ENCODE results near the gene HMGCL.
"Not testable (repeated sequence)": the region's sequence is repeated elsewhere in the genome, so short reads cannot be mapped to it uniquely, and the experiment has no call there.

The HMGCL gene

GRCh38 chr1:23784846-23785245 is 40.4 kb downstream of the HMGCL start:
- no CpG with 5 or more reads among the region's 4 CpGs for WGBS (ENCODE audit: extremely low coverage, insufficient coverage, low lambda C conversion rate)
- no peaks in the 10 kb centered on the region for H3K4me1 ChIP-seq (ENCODE audit: control insufficient read depth, low read depth, low read length)
- H2BK15ac ChIP-seq (replicated peaks; ENCODE audit: low read depth): no peak overlapping the region
- peaks cover 3% of the 10 kb centered on the region for H3K79me1 ChIP-seq (ENCODE audit: low read length)
- H3K36me3 ChIP-seq (ENCODE audit: control insufficient read depth, insufficient read depth, low read length): peaks cover 9% of the 10 kb centered on the region
- H3K9ac ChIP-seq (ENCODE audit: low read length): no peak overlapping the region
- H4K8ac ChIP-seq (ENCODE audit: low read depth, low read length): no peak overlapping the region
- H3K4me3 ChIP-seq (ENCODE audit: low read length): no peak overlapping the region
- H3K27me3 ChIP-seq (ENCODE audit: insufficient read depth, low read length, poor library complexity): no peaks in the 10 kb centered on the region
- DNase-seq: no peak
- no peak overlapping the region for H3K4ac ChIP-seq (ENCODE audit: low read depth, low read length)
- no peak overlapping the region for H3K27ac ChIP-seq (ENCODE audit: low read depth, low read length)
- no peak overlapping the region for H3K23ac ChIP-seq (ENCODE audit: low read length)
- H3K79me2 ChIP-seq (ENCODE audit: control insufficient read depth, insufficient read depth, low read length): peaks cover 3% of the 10 kb centered on the region
- no peak overlapping the region for H3K56ac ChIP-seq (ENCODE audit: low read length)
- no peak overlapping the region for H3K18ac ChIP-seq (ENCODE audit: low read length)
- H2BK120ac ChIP-seq (ENCODE audit: low read depth, low read length): no peak overlapping the region
- H2AK5ac ChIP-seq (ENCODE audit: low read length): no peak overlapping the region
- H4K5ac ChIP-seq (ENCODE audit: low read length): no peak overlapping the region
- no peak overlapping the region for H2BK5ac ChIP-seq (ENCODE audit: low read length)
- no peak overlapping the region for H3K4me2 ChIP-seq (ENCODE audit: low read length)

GRCh38 chr1:23783141-23783540 is 42.1 kb downstream of the HMGCL start:
- H3K36me3 ChIP-seq (ENCODE audit: control insufficient read depth, insufficient read depth, low read length); H3K23ac ChIP-seq (ENCODE audit: low read length): not testable (repeated sequence)
- WGBS (ENCODE audit: extremely low coverage, insufficient coverage, low lambda C conversion rate): no CpG with 5 or more reads among the region's 11 CpGs

GRCh38 chr1:23779826-23780371 is 45.3 kb downstream of the HMGCL start:
- Histone ChIP-seq H4K5ac (ENCODE audit: low read length) (no peak overlapping the region), H3K4me3 (ENCODE audit: low read length) (no peak overlapping the region), H3K27me3 (ENCODE audit: insufficient read depth, low read length, poor library complexity) (no peaks in the 10 kb centered on the region), H2AK5ac (ENCODE audit: low read length) (no peak overlapping the region), H3K79me1 (ENCODE audit: low read length) (peaks cover 14% of the 10 kb centered on the region), H2BK15ac (replicated peaks; ENCODE audit: low read depth) (no peak overlapping the region), H3K79me2 (ENCODE audit: control insufficient read depth, insufficient read depth, low read length) (peaks cover 15% of the 10 kb centered on the region), H3K27ac (ENCODE audit: low read depth, low read length) (no peak overlapping the region), H4K8ac (ENCODE audit: low read depth, low read length) (no peak overlapping the region), H3K4ac (ENCODE audit: low read depth, low read length) (no peak overlapping the region), H3K36me3 (ENCODE audit: control insufficient read depth, insufficient read depth, low read length) (peaks cover under 1% of the 10 kb centered on the region), H2BK120ac (ENCODE audit: low read depth, low read length) (no peak overlapping the region), H3K56ac (ENCODE audit: low read length) (no peak overlapping the region), H3K18ac (ENCODE audit: low read length) (no peak overlapping the region), H3K4me1 (ENCODE audit: control insufficient read depth, low read depth, low read length) (peaks cover 4% of the 10 kb centered on the region), H3K9ac (ENCODE audit: low read length) (no peak overlapping the region), H3K23ac (ENCODE audit: low read length) (no peak overlapping the region), H2BK5ac (ENCODE audit: low read length) (no peak overlapping the region), H3K4me2 (ENCODE audit: low read length) (no peak overlapping the region)
- WGBS (ENCODE audit: extremely low coverage, insufficient coverage, low lambda C conversion rate): no CpG with 5 or more reads among the region's 3 CpGs
- no peak for DNase-seq

More at GRCh38 chr1:23783141-23783540, 42.1 kb downstream of the HMGCL start:
- H3K18ac ChIP-seq (ENCODE audit: low read length); H3K4ac ChIP-seq (ENCODE audit: low read depth, low read length); H2BK120ac ChIP-seq (ENCODE audit: low read depth, low read length); H3K4me3 ChIP-seq (ENCODE audit: low read length); H3K27ac ChIP-seq (ENCODE audit: low read depth, low read length); H3K9ac ChIP-seq (ENCODE audit: low read length); H3K27me3 ChIP-seq (ENCODE audit: insufficient read depth, low read length, poor library complexity); H2AK5ac ChIP-seq (ENCODE audit: low read length); H3K56ac ChIP-seq (ENCODE audit: low read length); H3K4me1 ChIP-seq (ENCODE audit: control insufficient read depth, low read depth, low read length); DNase-seq; H3K4me2 ChIP-seq (ENCODE audit: low read length); H2BK5ac ChIP-seq (ENCODE audit: low read length); H4K8ac ChIP-seq (ENCODE audit: low read depth, low read length); H4K5ac ChIP-seq (ENCODE audit: low read length); H2BK15ac ChIP-seq (replicated peaks; ENCODE audit: low read depth): not testable (repeated sequence)
- Histone ChIP-seq H3K79me1 (ENCODE audit: low read length) (peaks cover 12% of the 10 kb centered on the region), H3K79me2 (ENCODE audit: control insufficient read depth, insufficient read depth, low read length) (peaks cover 15% of the 10 kb centered on the region)

GRCh38 chr1:23777979-23778814 is 47.0 kb downstream of the HMGCL start, which contains the start of gene PITHD1:
PITHD1 (plus strand) TSS chr1:23778418; CDS start chr1:23778516, 98 bp downstream.
- DNase-seq: peak; percentile 90
- Histone ChIP-seq H3K9ac (ENCODE audit: low read length) (peak within 1 kb of the TSS; percentile 96), H3K4me3 (ENCODE audit: low read length) (peak within 1 kb of the TSS; percentile 98), H2BK15ac (replicated peaks; ENCODE audit: low read depth) (no peak within 1 kb of the TSS), H3K4me1 (ENCODE audit: control insufficient read depth, low read depth, low read length) (peaks cover 4% of the 10 kb centered on the region), H3K79me1 (ENCODE audit: low read length) (peaks cover 14% of the 10 kb centered on the region), H3K4ac (ENCODE audit: low read depth, low read length) (peak within 1 kb of the TSS; percentile 82), H3K18ac (ENCODE audit: low read length) (peak within 1 kb of the TSS; percentile 44), H3K56ac (ENCODE audit: low read length) (peak within 1 kb of the TSS; percentile 100), H4K5ac (ENCODE audit: low read length) (no peak within 1 kb of the TSS), H2BK5ac (ENCODE audit: low read length) (peak within 1 kb of the TSS; percentile 49), H3K4me2 (ENCODE audit: low read length) (peak within 1 kb of the TSS; percentile 97), H3K27me3 (ENCODE audit: insufficient read depth, low read length, poor library complexity) (no peaks in the 10 kb centered on the region), H3K27ac (ENCODE audit: low read depth, low read length) (peak within 1 kb of the TSS; percentile 30), H3K23ac (ENCODE audit: low read length) (peak within 1 kb of the TSS; percentile 80), H3K36me3 (ENCODE audit: control insufficient read depth, insufficient read depth, low read length) (no peaks in the 10 kb centered on the region), H2AK5ac (ENCODE audit: low read length) (no peak within 1 kb of the TSS), H3K79me2 (ENCODE audit: control insufficient read depth, insufficient read depth, low read length) (peaks cover 15% of the 10 kb centered on the region), H2BK120ac (ENCODE audit: low read depth, low read length) (no peak within 1 kb of the TSS), H4K8ac (ENCODE audit: low read depth, low read length) (no peak within 1 kb of the TSS)
- no CpG with 5 or more reads among the region's 91 CpGs for WGBS (ENCODE audit: extremely low coverage, insufficient coverage, low lambda C conversion rate)

GRCh38 chr1:23776217-23776616 is 49.0 kb downstream of the HMGCL start:
- Histone ChIP-seq H3K56ac (ENCODE audit: low read length) (no peak overlapping the region), H3K4me1 (ENCODE audit: control insufficient read depth, low read depth, low read length) (peaks cover 4% of the 10 kb centered on the region), H3K9ac (ENCODE audit: low read length) (no peak overlapping the region), H3K79me2 (ENCODE audit: control insufficient read depth, insufficient read depth, low read length) (peaks cover 15% of the 10 kb centered on the region), H4K8ac (ENCODE audit: low read depth, low read length) (no peak overlapping the region), H3K27ac (ENCODE audit: low read depth, low read length) (no peak overlapping the region), H3K79me1 (ENCODE audit: low read length) (peaks cover 12% of the 10 kb centered on the region), H4K5ac (ENCODE audit: low read length) (no peak overlapping the region), H2BK15ac (replicated peaks; ENCODE audit: low read depth) (no peak overlapping the region), H3K4ac (ENCODE audit: low read depth, low read length) (no peak overlapping the region), H2BK5ac (ENCODE audit: low read length) (no peak overlapping the region), H3K4me3 (ENCODE audit: low read length) (no peak overlapping the region), H2AK5ac (ENCODE audit: low read length) (no peak overlapping the region), H3K18ac (ENCODE audit: low read length) (no peak overlapping the region), H3K4me2 (ENCODE audit: low read length) (no peak overlapping the region), H3K36me3 (ENCODE audit: control insufficient read depth, insufficient read depth, low read length) (no peaks in the 10 kb centered on the region), H2BK120ac (ENCODE audit: low read depth, low read length) (no peak overlapping the region), H3K27me3 (ENCODE audit: insufficient read depth, low read length, poor library complexity) (no peaks in the 10 kb centered on the region), H3K23ac (ENCODE audit: low read length) (no peak overlapping the region)
- no CpG with 5 or more reads among the region's 2 CpGs for WGBS (ENCODE audit: extremely low coverage, insufficient coverage, low lambda C conversion rate)
- no peak for DNase-seq
